Testis (tissue), 3 donors: ENCODE results near the gene ASCL3. TPM values are rescaled to one million over a fixed set of nuclear protein-coding genes. Genes with fewer than 3 reads are reported as not detected.

Source experiments
- DNase-seq: peaks from one replicate; pipeline ENCODE4 v3.0.0-alpha.2; 2019
- H3K27ac ChIP-seq, 2 donors: fragments of 200-600 bp; sonication (generic); one replicate each; pipeline ENCODE4 v1.5.1; 2019
- H3K27me3 ChIP-seq: fragments of 200-600 bp; sonication (generic); one replicate; pipeline ENCODE4 v1.5.1; 2019
- H3K36me3 ChIP-seq: fragments of 200-600 bp; sonication (generic); one replicate; pipeline ENCODE4 v1.5.1; 2017; ENCODE audit warnings: low read depth; ENCODE audit errors: missing control alignments
- H3K4me1 ChIP-seq: fragments of 200-600 bp; sonication (generic); one replicate; pipeline ENCODE4 v1.5.1; 2019
- H3K4me3 ChIP-seq, 2 donors: fragments of 200-600 bp; sonication (generic); one replicate each; pipeline ENCODE4 v1.5.1; 2017 to 2019
- H3K9me3 ChIP-seq: fragments of 200-600 bp; sonication (generic); one replicate; pipeline ENCODE4 v1.5.1; 2017
- CTCF ChIP-seq, 3 experiments: fragments of 450-650 bp in 2 of 3; fragments of 200-600 bp in 1 of 3; sonication (generic) in 1 of 3; IDR thresholded peaks; one replicate each; pipeline ENCODE4 v1.5.1; 2016 to 2019; ENCODE audit warnings: antibody characterized with exemption in 3 of 3, mild to moderate bottlenecking in 2 of 3, moderate library complexity in 1 of 3
- POLR2A ChIP-seq: fragments of 450-650 bp; IDR thresholded peaks from one replicate; pipeline ENCODE4 v1.6.1; 2017; ENCODE audit warnings: antibody characterized with exemption, mild to moderate bottlenecking, moderate library complexity
- WGBS, 2 donors: methylation state at CpG; one replicate each; pipeline ENCODE4 v1.1.5; 2018; 5-methylcytosine and 5-hydroxymethylcytosine counted together
- intact Hi-C: fragments of 100-400 bp; cut with DNase I; formaldehyde crosslinking; loops from one replicate; pipeline ENCODE4 v1.15.1; 2023; ENCODE audit warnings: low total_unique reads
- polyA plus RNA-seq: library from polyadenylated mRNA; stranded (reverse); fragments of 350-450 nt; fragmentation: Illumina TruSeq; extraction: RNeasy Lipid Tissue Mini Kit (QIAGEN cat#74804); gene quantifications from one replicate; pipeline ENCODE4 v1.2.3, GENCODE V29; 2014; ENCODE audit warnings: low read depth, low replicate concordance; ENCODE audit not compliant: insufficient read depth
- total RNA-seq, 2 donors: library from RNA; depleted of rRNA; stranded (reverse); fragments of >200 nt; gene quantifications; one replicate each; pipeline ENCODE4 v1.2.3, GENCODE V29; 2016

The ASCL3 gene
- total and polyA plus RNA-seq, 3 donors from 2014 or later: not detected

- no peak for DNase-seq
- H3K27ac ChIP-seq: no peak overlapping the region
- H3K27me3 ChIP-seq: no peaks in the 10 kb centered on the region
- H3K4me1 ChIP-seq: no peaks in the 10 kb centered on the region
- WGBS, 2 donors: 71 to 73% methylated on average over 1 of the region's 1 CpG
- H3K36me3 ChIP-seq: no peaks in the 10 kb centered on the region
- intact Hi-C loops: no loop called here
- TF ChIP-seq CTCF (IDR thresholded peaks at IDR 0.05) (no peak), POLR2A (no peak)
- no peak overlapping the region for H3K4me3 ChIP-seq
- H3K9me3 ChIP-seq: no peaks in the 10 kb centered on the region
Observed at GRCh38 chr11:8971924-8972316, 29.1 kb upstream of the ASCL3 start.

GRCh38 chr11:8971196-8971923, 28.5 kb upstream of the ASCL3 start:
- no peaks in the 10 kb centered on the region for H3K4me1 ChIP-seq
- intact Hi-C loops: no loop called here
- H3K27ac ChIP-seq: no peak overlapping the region
- H3K36me3 ChIP-seq: no peaks in the 10 kb centered on the region
- H3K9me3 ChIP-seq: no peaks in the 10 kb centered on the region
- H3K27me3 ChIP-seq: no peaks in the 10 kb centered on the region
- WGBS, 2 donors: 85 to 87% methylated on average over 2 of the region's 2 CpGs
- DNase-seq: no peak
- H3K4me3 ChIP-seq: no peak overlapping the region
- no peak for TF ChIP-seq CTCF (IDR thresholded peaks at IDR 0.05)
- TF ChIP-seq POLR2A: no peak

GRCh38 chr11:8967184-8967583, 24.4 kb upstream of the ASCL3 start:
- H3K4me1 ChIP-seq: peaks cover 13% of the 10 kb centered on the region
- no peaks in the 10 kb centered on the region for H3K27me3 ChIP-seq
- intact Hi-C loops: loop anchor here (10.0 kb wide), 1 partner anchor 282 kb away; the partner anchor contains the start of genes RPL27A and TRIM66
- no peak overlapping the region for H3K4me3 ChIP-seq
- H3K27ac ChIP-seq: no peak overlapping the region
- DNase-seq: no peak
- H3K9me3 ChIP-seq: no peaks in the 10 kb centered on the region
- TF ChIP-seq CTCF (IDR thresholded peaks at IDR 0.05) (no peak), POLR2A (no peak)
- WGBS, 2 donors: 75 to 82% methylated on average over 8 of the region's 8 CpGs
- H3K36me3 ChIP-seq: no peaks in the 10 kb centered on the region

GRCh38 chr11:8964324-8965320, 21.8 kb upstream of the ASCL3 start, which contains the start of gene TMEM9B:
TMEM9B (minus strand) TSS chr11:8964442; CDS start chr11:8964313, 129 bp downstream.
- peak; percentile 94 for DNase-seq
- no peaks in the 10 kb centered on the region for H3K9me3 ChIP-seq
- peak within 1 kb of the TSS; percentile 82 to 86 for H3K4me3 ChIP-seq
- H3K27me3 ChIP-seq: no peaks in the 10 kb centered on the region
- H3K4me1 ChIP-seq: peaks cover 15% of the 10 kb centered on the region
- no peaks in the 10 kb centered on the region for H3K36me3 ChIP-seq
- intact Hi-C loops: loop anchor here (10.0 kb wide), 1 partner anchor 280 kb away; the partner anchor contains the start of genes RPL27A and TRIM66
- TF ChIP-seq CTCF (IDR thresholded peaks at IDR 0.05) (no peak), POLR2A (peak; percentile 14)
- peak within 1 kb of the TSS; percentile 81 to 94 for H3K27ac ChIP-seq
- WGBS, 2 donors: 1% methylated on average over 27 to 52 of the region's 67 CpGs
